Testis (tissue), 3 donors: Measurements from ENCODE around the gene ALDOB. TPM values are rescaled to one million over a fixed set of nuclear protein-coding genes. Genes with fewer than 3 reads are reported as not detected.

ENCODE experiments used
- DNase-seq: peaks from one replicate; pipeline ENCODE4 v3.0.0-alpha.2; 2019
- H3K27ac ChIP-seq, 2 donors: fragments of 200-600 bp; sonication (generic); one replicate each; pipeline ENCODE4 v1.5.1; 2019
- H3K27me3 ChIP-seq: fragments of 200-600 bp; sonication (generic); one replicate; pipeline ENCODE4 v1.5.1; 2019
- H3K36me3 ChIP-seq: fragments of 200-600 bp; sonication (generic); one replicate; pipeline ENCODE4 v1.5.1; 2017; ENCODE audit warnings: low read depth; ENCODE audit errors: missing control alignments
- H3K4me1 ChIP-seq: fragments of 200-600 bp; sonication (generic); one replicate; pipeline ENCODE4 v1.5.1; 2019
- H3K4me3 ChIP-seq, 2 donors: fragments of 200-600 bp; sonication (generic); one replicate each; pipeline ENCODE4 v1.5.1; 2017 to 2019
- H3K9me3 ChIP-seq: fragments of 200-600 bp; sonication (generic); one replicate; pipeline ENCODE4 v1.5.1; 2017
- POLR2A ChIP-seq: fragments of 450-650 bp; IDR thresholded peaks from one replicate; pipeline ENCODE4 v1.6.1; 2017; ENCODE audit warnings: antibody characterized with exemption, mild to moderate bottlenecking, moderate library complexity
- WGBS, 2 donors: methylation state at CpG; one replicate each; pipeline ENCODE4 v1.1.5; 2018; 5-methylcytosine and 5-hydroxymethylcytosine counted together
- intact Hi-C: fragments of 100-400 bp; cut with DNase I; formaldehyde crosslinking; loops from one replicate; pipeline ENCODE4 v1.15.1; 2023; ENCODE audit warnings: low total_unique reads
- polyA plus RNA-seq: library from polyadenylated mRNA; stranded (reverse); fragments of 350-450 nt; fragmentation: Illumina TruSeq; extraction: RNeasy Lipid Tissue Mini Kit (QIAGEN cat#74804); gene quantifications from one replicate; pipeline ENCODE4 v1.2.3, GENCODE V29; 2014; ENCODE audit warnings: low read depth, low replicate concordance; ENCODE audit not compliant: insufficient read depth
- total RNA-seq, 2 donors: library from RNA; depleted of rRNA; stranded (reverse); fragments of >200 nt; gene quantifications; one replicate each; pipeline ENCODE4 v1.2.3, GENCODE V29; 2016
- TF ChIP-seq, protein P1 (sequence below), 3 experiments: fragments of 450-650 bp in 2 of 3; fragments of 200-600 bp in 1 of 3; sonication (generic) in 1 of 3; IDR thresholded peaks; one replicate each; pipeline ENCODE4 v1.5.1; 2016 to 2019; ENCODE audit warnings: antibody characterized with exemption in 3 of 3, mild to moderate bottlenecking in 2 of 3, moderate library complexity in 1 of 3

The ALDOB gene
- total and polyA plus RNA-seq, 3 donors from 2014 or later = 0.79 to 1.9 TPM; not detected in 1

DNA sequence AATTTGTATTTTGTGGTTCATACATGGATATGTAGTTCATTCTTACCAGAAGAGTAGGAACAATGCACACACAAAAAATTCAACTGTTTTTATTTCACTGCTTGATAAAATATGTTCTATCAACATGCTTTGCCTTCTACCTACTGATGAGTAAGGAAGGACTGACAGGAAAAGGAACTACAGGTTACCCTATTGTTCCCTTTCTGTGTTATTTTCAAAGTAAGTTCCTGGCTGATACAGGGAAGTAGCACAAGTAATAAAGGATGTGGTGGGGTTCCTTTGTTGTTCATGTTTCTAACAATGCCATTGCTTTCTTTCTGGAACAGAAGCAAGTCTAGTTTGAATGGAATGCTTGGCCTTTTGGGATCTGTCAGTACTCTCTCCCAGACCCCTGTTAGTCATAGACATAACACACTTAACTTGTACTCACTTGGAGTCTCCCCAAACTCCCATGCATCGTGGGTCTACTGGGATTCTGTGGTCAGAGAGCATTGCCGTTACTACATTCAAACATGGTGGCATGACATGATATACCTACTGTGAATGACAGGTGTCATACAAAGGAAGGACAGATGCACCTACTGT lies 20.2 kb upstream of the ALDOB start:
- Histone ChIP-seq H3K9me3 (no peaks in the 10 kb centered on the region), H3K4me3 (no peak overlapping the region), H3K36me3 (no peaks in the 10 kb centered on the region), H3K27ac (no peak overlapping the region), H3K27me3 (no peaks in the 10 kb centered on the region), H3K4me1 (no peaks in the 10 kb centered on the region)
- TF ChIP-seq, protein P1, sequence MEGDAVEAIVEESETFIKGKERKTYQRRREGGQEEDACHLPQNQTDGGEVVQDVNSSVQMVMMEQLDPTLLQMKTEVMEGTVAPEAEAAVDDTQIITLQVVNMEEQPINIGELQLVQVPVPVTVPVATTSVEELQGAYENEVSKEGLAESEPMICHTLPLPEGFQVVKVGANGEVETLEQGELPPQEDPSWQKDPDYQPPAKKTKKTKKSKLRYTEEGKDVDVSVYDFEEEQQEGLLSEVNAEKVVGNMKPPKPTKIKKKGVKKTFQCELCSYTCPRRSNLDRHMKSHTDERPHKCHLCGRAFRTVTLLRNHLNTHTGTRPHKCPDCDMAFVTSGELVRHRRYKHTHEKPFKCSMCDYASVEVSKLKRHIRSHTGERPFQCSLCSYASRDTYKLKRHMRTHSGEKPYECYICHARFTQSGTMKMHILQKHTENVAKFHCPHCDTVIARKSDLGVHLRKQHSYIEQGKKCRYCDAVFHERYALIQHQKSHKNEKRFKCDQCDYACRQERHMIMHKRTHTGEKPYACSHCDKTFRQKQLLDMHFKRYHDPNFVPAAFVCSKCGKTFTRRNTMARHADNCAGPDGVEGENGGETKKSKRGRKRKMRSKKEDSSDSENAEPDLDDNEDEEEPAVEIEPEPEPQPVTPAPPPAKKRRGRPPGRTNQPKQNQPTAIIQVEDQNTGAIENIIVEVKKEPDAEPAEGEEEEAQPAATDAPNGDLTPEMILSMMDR (IDR thresholded peaks at IDR 0.05) = no peak
- no peak for TF ChIP-seq POLR2A
- intact Hi-C loops = no loop called here
- DNase-seq = no peak
- WGBS, 2 donors = 82 to 91% methylated on average over 2 of the region's 2 CpGs

DNA sequence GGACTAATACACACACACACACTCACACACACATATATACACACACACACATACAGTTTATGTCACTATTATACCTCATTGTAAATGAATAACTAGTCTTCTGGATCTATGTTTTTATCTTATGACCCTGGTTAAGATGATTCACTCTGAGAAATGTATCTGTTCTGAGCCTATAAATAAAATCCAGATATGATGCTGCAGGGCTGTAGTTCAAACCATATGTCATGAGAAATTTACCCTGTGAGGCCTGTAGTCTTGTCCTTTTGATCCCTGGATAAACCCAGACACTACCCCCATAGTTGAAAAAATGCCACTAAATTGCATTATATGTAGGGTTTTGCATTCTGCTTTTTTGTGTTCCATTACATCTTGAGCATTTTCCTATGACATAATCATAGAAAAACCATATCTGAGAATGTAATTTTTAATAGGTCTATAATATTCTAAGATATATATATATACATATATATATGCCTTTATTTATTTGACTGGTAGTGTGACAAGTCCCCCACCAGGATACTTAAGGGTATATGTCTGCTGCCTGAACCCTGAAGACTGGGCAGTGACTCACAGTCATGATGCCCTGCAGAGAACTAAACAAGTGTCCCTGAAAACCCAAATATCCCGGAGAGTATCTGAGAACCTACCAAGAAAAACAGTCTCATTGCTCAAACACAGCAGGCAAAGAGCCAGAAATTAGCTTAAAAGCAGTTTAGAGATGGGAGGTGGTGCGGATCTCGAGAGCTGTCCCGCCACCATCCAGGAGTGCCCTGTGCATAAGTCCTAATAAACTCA lies 18.4 kb upstream of the ALDOB start:
- intact Hi-C loops = no loop called here
- 87 to 91% methylated on average over 4 of the region's 4 CpGs for WGBS, 2 donors
- Histone ChIP-seq H3K4me3 (no peak overlapping the region), H3K9me3 (no peaks in the 10 kb centered on the region), H3K36me3 (no peaks in the 10 kb centered on the region), H3K4me1 (no peaks in the 10 kb centered on the region), H3K27ac (no peak overlapping the region), H3K27me3 (no peaks in the 10 kb centered on the region)
- TF ChIP-seq, protein P1 (IDR thresholded peaks at IDR 0.05) = no peak
- no peak for TF ChIP-seq POLR2A
- DNase-seq = no peak

DNA sequence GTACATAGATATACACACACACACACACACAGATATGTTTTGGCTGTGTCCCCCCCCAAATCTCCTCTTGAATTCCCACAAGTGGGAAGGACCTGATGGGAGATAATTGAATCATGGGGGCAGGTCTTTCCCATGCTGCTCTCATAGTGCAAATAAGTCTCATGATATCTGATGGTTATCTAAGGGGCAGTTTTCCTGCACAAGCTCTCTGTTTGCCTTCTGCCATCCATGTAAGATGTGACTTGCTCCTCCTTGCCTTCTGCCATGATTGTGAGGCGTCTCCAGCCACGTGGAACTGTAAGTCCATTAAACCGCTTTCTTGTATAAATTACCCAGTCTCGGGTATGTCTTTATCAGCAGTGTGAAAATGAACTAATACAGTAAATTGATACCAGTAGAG lies 15.9 kb upstream of the ALDOB start:
- intact Hi-C loops = no loop called here
- no peaks in the 10 kb centered on the region for H3K27me3 ChIP-seq
- 90 to 94% methylated on average over 4 of the region's 4 CpGs for WGBS, 2 donors
- no peak for TF ChIP-seq POLR2A
- TF ChIP-seq, protein P1 (IDR thresholded peaks at IDR 0.05) = no peak
- no peaks in the 10 kb centered on the region for H3K9me3 ChIP-seq
- H3K4me3 ChIP-seq = no peak overlapping the region
- H3K27ac ChIP-seq = no peak overlapping the region
- H3K4me1 ChIP-seq = no peaks in the 10 kb centered on the region
- DNase-seq = no peak
- no peaks in the 10 kb centered on the region for H3K36me3 ChIP-seq

DNA sequence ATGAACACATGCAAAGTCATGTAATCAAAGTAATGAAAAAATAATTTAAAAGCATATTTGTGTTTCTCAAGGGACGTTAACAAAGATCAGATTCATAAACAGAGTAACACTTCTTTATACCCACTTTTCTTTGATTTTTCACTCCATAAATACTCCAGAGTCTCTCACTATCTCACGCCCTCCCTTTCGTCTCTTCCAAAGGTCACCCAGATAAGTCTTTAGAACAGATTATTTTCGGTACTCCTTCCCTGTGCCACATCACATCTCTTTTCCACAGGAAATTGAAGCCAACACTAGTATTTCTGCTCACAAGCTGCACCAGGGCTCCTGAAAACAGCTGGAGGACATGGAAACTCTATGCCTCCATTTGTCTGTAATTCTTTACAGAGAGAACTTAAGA lies 15.4 kb upstream of the ALDOB start:
- Histone ChIP-seq H3K36me3 (no peaks in the 10 kb centered on the region), H3K9me3 (no peaks in the 10 kb centered on the region), H3K27ac (no peak overlapping the region), H3K4me3 (no peak overlapping the region), H3K4me1 (no peaks in the 10 kb centered on the region), H3K27me3 (no peaks in the 10 kb centered on the region)
- intact Hi-C loops = no loop called here
- 48 to 49% methylated on average over 4 of the region's 4 CpGs for WGBS, 2 donors
- no peak for DNase-seq
- no peak for TF ChIP-seq POLR2A
- TF ChIP-seq, protein P1 (IDR thresholded peaks at IDR 0.05) = no peak
